Muscle layer of colon (tissue), 2 donors: ENCODE results near the gene EID2.
A peak's percentile ranks its signal among the peaks of the same experiment; 100 is the strongest.

Experiments used
- H3K27ac ChIP-seq: one replicate; pipeline ENCODE4 v1.7.0; 2013; ENCODE audit warnings: low read depth, mild to moderate bottlenecking, low read length, moderate library complexity
- H3K27me3 ChIP-seq, 2 donors: one replicate each; pipeline ENCODE4 v1.7.0; 2013; ENCODE audit warnings: low read length in 2 of 2, mild to moderate bottlenecking in 2 of 2; ENCODE audit not compliant: insufficient read depth in 2 of 2, control insufficient read depth in 1 of 2
- H3K36me3 ChIP-seq: one replicate; pipeline ENCODE4 v1.7.0; 2013; ENCODE audit warnings: mild to moderate bottlenecking, low read length; ENCODE audit not compliant: insufficient read depth
- H3K4me1 ChIP-seq: one replicate; pipeline ENCODE4 v1.7.0; 2013; ENCODE audit warnings: mild to moderate bottlenecking, low read length; ENCODE audit not compliant: insufficient read depth
- H3K4me3 ChIP-seq, 2 donors: one replicate each; pipeline ENCODE4 v1.7.0; 2013; ENCODE audit warnings: low read length in 2 of 2, low read depth in 1 of 2, mild to moderate bottlenecking in 1 of 2, moderate library complexity in 1 of 2
- H3K9ac ChIP-seq: one replicate; pipeline ENCODE4 v1.7.0; 2013; ENCODE audit warnings: low read length
- H3K9me3 ChIP-seq: one replicate; pipeline ENCODE4 v1.7.0; 2013; ENCODE audit warnings: mild to moderate bottlenecking, low read length
- donor health status: abdominal sarcoma.
- donor health status: Adenocarcinoma of cecum.

EID2 gene

DNA sequence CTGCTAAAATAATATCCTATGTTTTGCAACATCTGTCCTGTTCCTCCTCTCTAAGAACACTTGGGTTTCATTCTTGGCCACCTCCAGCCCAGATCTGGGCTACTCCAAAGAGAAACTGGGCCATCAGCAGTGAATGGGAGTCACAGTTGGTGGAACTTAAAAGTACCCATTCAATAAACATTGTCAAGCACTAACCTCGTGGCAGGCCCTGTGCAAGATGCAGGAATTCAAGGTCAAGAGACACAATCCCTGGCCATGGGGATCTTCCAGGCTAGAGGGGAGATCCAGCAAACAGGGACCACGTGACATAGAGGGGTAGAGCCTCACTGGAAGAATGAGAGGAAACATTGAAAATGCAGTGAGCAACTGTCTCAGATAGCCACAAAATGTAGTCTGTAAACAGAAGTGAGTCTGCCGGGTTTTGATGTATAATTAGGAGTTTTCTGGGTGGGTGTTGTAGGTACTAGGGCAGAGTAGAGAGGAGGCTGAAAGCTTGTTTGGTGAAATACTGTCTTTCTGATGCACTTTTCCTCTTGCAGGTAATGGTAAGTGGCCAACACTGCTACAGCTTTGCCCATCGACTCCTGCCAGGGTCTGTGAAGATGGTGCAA lies 14.8 kb upstream of the EID2 start:
- no peak overlapping the region for H3K9ac ChIP-seq
- no peaks in the 10 kb centered on the region for H3K36me3 ChIP-seq
- no peaks in the 10 kb centered on the region for H3K27me3 ChIP-seq
- peaks cover 6% of the 10 kb centered on the region for H3K4me1 ChIP-seq
- no peak overlapping the region for H3K27ac ChIP-seq
- no peak overlapping the region for H3K4me3 ChIP-seq
- H3K9me3 ChIP-seq = no peaks in the 10 kb centered on the region

DNA sequence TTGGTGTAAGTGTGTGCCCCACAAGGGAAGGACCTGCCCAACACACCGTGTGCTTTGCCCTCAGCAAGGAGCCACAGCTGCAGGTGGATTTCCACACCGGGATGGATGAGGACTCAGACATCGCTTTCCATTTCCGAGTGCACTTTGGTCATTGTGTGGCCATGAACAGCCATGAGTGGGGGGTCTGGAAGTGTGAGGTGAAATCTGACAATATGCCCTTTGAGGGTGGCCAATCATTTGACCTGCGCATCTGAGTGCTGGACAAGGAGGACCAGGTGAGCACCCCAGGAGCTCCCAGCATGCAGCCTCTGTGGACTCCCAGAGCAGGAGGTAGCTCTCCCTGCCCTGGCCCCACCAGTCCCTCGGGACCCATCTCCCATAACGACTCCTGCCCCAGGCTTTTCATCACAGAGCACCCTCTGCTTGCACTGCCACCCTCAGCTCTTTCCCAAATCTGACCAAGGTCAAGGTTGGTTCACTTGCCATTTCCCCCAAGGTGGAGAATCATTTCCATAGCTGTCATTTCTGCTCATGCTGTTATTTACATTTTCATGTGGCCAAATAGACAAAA lies 13.2 kb upstream of the EID2 start:
- no peaks in the 10 kb centered on the region for H3K36me3 ChIP-seq
- H3K9ac ChIP-seq = no peak overlapping the region
- no peaks in the 10 kb centered on the region for H3K9me3 ChIP-seq
- H3K4me3 ChIP-seq = no peak overlapping the region
- H3K27ac ChIP-seq = no peak overlapping the region
- peaks cover 6% of the 10 kb centered on the region for H3K4me1 ChIP-seq
- no peaks in the 10 kb centered on the region for H3K27me3 ChIP-seq

GRCh38 chr19:39550197-39550596 lies 10.2 kb upstream of the EID2 start:
- H3K27ac ChIP-seq = no peak overlapping the region
- no peak overlapping the region for H3K9ac ChIP-seq
- no peaks in the 10 kb centered on the region for H3K36me3 ChIP-seq
- no peaks in the 10 kb centered on the region for H3K4me1 ChIP-seq
- no peak overlapping the region for H3K4me3 ChIP-seq
- no peaks in the 10 kb centered on the region for H3K27me3 ChIP-seq
- H3K9me3 ChIP-seq = no peaks in the 10 kb centered on the region

DNA sequence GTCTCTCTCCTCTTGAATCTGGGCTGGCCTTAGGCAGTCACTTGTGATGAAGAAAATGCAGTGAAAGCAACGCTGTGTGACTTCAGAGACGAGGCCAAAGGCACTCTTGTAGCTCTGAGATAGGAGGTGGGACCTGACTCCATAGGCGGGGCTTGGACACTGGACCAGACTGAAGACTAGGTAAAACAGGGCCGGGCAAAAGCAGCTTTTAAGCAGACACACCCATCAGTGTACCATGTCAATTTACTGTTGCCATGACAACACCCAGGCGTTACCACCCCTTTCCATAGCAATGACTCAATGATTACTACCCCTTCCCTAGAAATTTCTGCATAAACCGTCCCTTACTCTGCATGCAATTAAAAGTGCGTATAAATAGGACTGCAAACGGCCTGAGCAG lies 6.6 kb upstream of the EID2 start:
- Histone ChIP-seq H3K36me3 (no peaks in the 10 kb centered on the region), H3K27ac (no peak overlapping the region), H3K9me3 (no peaks in the 10 kb centered on the region), H3K4me1 (no peaks in the 10 kb centered on the region), H3K27me3 (no peaks in the 10 kb centered on the region), H3K9ac (no peak overlapping the region), H3K4me3 (no peak overlapping the region)

DNA sequence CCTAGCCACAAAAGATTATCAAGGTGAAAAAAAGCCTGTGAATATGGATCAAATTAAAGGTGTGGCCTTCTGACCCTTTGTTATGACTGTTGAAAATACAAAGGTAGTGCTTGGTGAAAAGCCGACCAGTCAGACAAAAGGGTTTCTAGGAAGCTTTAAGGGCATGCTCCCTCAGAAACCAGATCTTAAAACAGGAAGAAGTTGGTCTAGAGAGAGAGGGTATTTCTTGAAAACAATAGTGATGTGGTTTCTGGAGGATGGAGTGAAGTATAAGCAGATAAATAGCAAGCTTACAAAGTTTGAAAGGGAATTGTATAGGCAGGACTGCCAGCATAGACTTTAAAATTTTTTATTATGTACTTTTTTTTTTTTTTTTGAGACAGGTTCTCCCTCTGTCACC lies 5.0 kb upstream of the EID2 start:
- no peaks in the 10 kb centered on the region for H3K9me3 ChIP-seq
- H3K9ac ChIP-seq = no peak overlapping the region
- no peaks in the 10 kb centered on the region for H3K27me3 ChIP-seq
- H3K4me3 ChIP-seq = no peak overlapping the region
- H3K36me3 ChIP-seq = no peaks in the 10 kb centered on the region
- H3K27ac ChIP-seq = no peak overlapping the region
- H3K4me1 ChIP-seq = no peaks in the 10 kb centered on the region

DNA sequence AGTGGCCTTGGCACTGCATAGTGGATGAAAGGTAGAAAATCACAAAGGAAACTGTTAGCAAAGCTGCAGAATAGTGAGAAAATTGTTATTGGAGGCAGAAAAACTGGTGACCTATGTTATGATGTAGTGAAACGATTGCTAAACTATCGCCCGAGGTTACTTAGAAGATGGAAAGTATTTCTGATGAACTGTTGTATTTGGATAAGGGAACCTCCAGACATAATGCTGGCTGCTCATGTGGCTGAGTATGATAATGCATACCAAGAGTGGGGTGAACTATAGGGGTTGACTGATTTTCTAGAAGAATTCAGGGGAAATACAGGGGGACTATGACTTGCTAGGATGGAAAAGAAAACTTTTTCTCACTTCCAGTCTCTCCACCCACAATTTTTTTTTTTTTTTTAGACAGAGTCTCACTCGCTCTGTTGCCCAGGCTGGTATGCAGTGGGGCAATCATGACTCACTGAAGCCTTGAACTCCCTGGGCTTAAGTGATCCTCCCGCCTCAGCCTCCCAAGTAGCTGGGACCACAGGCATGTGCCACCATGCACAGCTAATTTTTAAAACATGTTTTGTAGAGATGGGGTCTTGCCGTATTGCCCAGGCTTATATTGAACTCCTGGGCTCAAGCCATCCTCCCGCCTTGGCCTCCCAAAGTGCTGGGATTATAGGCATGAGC lies 4.4 kb upstream of the EID2 start:
- H3K4me1 ChIP-seq = no peaks in the 10 kb centered on the region
- no peaks in the 10 kb centered on the region for H3K9me3 ChIP-seq
- no peaks in the 10 kb centered on the region for H3K27me3 ChIP-seq
- H3K9ac ChIP-seq = no peak overlapping the region
- H3K36me3 ChIP-seq = no peaks in the 10 kb centered on the region
- no peak overlapping the region for H3K4me3 ChIP-seq
- H3K27ac ChIP-seq = no peak overlapping the region

DNA sequence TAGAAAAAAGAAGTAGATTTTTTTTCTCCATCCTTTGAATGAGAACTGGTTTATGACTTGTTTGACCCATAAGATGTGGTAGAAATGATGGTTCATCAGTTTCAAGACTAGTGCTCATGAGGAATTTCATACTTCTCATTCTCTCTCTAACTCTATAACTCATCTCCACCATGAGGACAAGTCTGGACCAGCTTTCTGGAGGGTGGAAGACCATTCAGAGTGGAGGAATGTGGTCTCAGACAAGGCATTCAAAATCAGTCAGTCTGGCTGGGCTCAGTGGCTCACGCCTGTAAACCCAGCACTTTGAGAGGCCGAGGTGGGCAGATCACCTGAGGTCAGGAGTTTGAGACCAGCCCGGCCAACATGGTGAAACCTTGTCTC lies 3.5 kb upstream of the EID2 start:
- Histone ChIP-seq H3K9me3 (no peaks in the 10 kb centered on the region), H3K36me3 (no peaks in the 10 kb centered on the region), H3K9ac (no peak overlapping the region), H3K4me3 (no peak overlapping the region), H3K27me3 (no peaks in the 10 kb centered on the region), H3K4me1 (peaks cover 7% of the 10 kb centered on the region), H3K27ac (no peak overlapping the region)

DNA sequence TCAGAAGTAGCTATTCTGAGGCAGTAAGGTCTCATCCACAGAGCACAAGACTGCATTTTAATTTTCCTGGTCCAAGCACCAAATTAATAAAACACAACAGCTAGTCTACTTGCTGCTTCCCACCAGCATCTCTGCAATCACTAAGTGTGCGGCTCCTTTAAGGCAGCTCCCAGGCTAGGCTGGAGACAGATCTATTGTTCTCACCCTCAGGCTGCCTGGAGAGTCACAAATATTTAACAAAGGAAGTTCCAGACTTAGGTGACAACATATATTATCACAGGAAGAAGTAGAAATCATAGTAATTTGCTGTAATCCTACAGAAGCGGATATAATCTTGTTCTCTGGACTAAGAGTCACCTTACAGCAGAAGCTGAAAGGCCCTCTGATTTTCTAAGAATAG lies 2.2 kb upstream of the EID2 start:
- Histone ChIP-seq H3K9ac (no peak overlapping the region), H3K4me3 (no peak overlapping the region), H3K9me3 (no peaks in the 10 kb centered on the region), H3K27me3 (no peaks in the 10 kb centered on the region), H3K36me3 (no peaks in the 10 kb centered on the region), H3K27ac (no peak overlapping the region), H3K4me1 (peaks cover 7% of the 10 kb centered on the region)

DNA sequence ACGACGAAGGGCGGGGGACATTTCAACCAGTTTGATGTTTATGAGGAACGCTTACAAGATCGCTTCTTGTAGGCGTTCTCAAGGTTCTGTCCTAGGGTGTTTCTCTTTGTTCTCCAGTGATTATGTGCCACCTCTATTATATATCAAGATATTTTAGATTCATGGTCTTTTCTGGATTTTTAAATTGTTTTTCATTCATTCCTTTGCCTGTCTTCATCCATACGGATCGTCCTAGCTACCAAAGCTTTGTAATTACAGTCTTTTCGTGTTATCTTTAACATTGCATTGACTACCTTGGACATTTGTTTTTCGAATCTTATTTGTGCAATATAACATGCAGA lies 342 bp upstream of the EID2 start:
- no peak overlapping the region for H3K27ac ChIP-seq
- H3K9me3 ChIP-seq = no peaks in the 10 kb centered on the region
- H3K9ac ChIP-seq = peak overlapping the region; percentile 11
- peaks cover 7% of the 10 kb centered on the region for H3K4me1 ChIP-seq
- H3K27me3 ChIP-seq = no peaks in the 10 kb centered on the region
- peak overlapping the region in 1 of 2 donors; percentile 55 for H3K4me3 ChIP-seq
- H3K36me3 ChIP-seq = no peaks in the 10 kb centered on the region

GRCh38 chr19:39539165-39539517 lies 820 bp downstream of the EID2 start:
- Histone ChIP-seq H3K9me3 (no peaks in the 10 kb centered on the region), H3K4me1 (peaks cover 7% of the 10 kb centered on the region), H3K27ac (peak overlapping the region; percentile 65), H3K9ac (peak overlapping the region; percentile 87), H3K36me3 (no peaks in the 10 kb centered on the region), H3K4me3 (peak overlapping the region; percentile 55 to 84), H3K27me3 (no peaks in the 10 kb centered on the region)

DNA sequence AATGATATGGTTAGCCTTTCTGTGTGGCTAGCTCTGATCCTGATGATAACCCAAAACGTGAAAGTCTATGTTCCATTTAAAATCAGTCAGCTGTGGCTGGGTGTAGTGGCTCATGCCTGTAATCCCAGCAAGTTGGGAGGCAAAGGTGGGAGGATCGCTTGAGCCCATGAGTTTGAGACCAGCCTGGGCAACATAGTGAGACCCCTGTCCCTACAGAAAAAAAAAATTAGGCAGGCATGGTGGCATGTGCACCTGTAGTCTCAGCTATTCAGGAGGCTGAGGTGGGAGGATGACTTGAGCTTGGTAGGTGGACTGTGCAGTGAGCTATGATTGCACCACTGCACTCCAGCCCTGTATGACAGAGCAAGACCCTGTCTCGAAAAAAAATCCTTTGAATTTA lies 6.2 kb downstream of the EID2 start:
- H3K4me1 ChIP-seq = peaks cover 14% of the 10 kb centered on the region
- H3K27ac ChIP-seq = no peak overlapping the region
- peak overlapping the region; percentile 14 for H3K9ac ChIP-seq
- H3K9me3 ChIP-seq = no peaks in the 10 kb centered on the region
- H3K36me3 ChIP-seq = no peaks in the 10 kb centered on the region
- H3K4me3 ChIP-seq = no peak overlapping the region
- no peaks in the 10 kb centered on the region for H3K27me3 ChIP-seq

- no peak overlapping the region for H3K27ac ChIP-seq
- H3K4me3 ChIP-seq = peak overlapping the region in 1 of 2 donors; percentile 94
Measured at GRCh38 chr19:39533003-39533512, 6.9 kb downstream of the EID2 start.

More at GRCh38 chr19:39533003-39533512, 6.9 kb downstream of the EID2 start:
- Histone ChIP-seq H3K9me3 (no peaks in the 10 kb centered on the region), H3K27me3 (no peaks in the 10 kb centered on the region), H3K9ac (peak overlapping the region; percentile 14), H3K4me1 (peaks cover 12% of the 10 kb centered on the region), H3K36me3 (no peaks in the 10 kb centered on the region)
